Thyroid gland (tissue), 4 donors: ENCODE results near the gene EGR4.

Source experiments
- POLR2A ChIP-seq, 2 donors: fragments of 450-650 bp; IDR thresholded peaks; one replicate each; pipeline ENCODE4 v1.6.1; 2017; ENCODE audit warnings: antibody characterized with exemption in 2 of 2, mild to moderate bottlenecking in 2 of 2, moderate library complexity in 1 of 2
- TF ChIP-seq, protein P1 (sequence below), 6 experiments: fragments of 200-600 bp in 3 of 6; fragments of 450-650 bp in 3 of 6; sonication (generic) in 3 of 6; IDR thresholded peaks; one replicate each; pipeline ENCODE4 v1.5.1; 2016 to 2019; ENCODE audit warnings: antibody characterized with exemption in 6 of 6, mild to moderate bottlenecking in 2 of 6, inconsistent platforms in 1 of 6, moderate library complexity in 1 of 6

DNA sequence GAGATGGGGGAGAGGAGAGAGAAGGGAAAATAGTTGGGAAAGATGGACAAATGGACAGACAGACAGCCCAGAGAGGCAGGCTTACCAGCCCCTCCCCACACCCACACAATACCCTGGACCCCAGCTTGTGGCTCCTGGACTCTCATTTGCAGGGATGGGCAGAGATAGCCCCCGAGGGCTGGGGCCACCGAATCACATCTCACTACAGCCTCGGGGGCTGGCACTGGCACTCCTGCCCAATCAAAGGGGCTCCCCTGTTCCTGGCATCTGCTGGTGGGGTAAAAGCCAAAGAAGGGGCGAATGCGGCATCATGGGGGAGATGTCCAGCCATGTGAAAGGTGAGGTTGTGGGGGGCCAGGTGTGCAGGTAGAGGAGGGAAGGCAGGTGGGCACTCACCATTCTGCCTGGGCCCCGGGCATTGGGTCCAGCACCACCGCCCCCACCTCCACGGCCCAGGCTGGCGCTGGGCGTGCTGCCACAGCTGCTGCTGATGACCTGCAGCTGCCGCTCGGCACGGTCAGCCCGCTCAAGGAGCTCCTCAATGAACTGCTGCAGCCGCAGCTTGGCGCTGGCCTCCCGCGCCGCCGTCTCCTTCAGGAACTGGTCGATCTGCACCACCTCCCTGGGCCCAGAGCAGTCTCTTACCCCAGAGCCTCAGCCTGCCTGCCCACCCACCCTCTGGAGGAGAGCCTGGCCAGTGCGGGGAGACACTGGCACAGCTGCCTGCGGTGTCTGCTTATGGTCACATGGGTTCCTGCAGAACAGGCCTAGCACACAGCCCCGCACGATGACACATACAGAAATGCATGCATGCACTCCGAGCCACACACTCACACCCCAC lies 27.1 kb downstream of the EGR4 start:
- TF ChIP-seq, protein P1, sequence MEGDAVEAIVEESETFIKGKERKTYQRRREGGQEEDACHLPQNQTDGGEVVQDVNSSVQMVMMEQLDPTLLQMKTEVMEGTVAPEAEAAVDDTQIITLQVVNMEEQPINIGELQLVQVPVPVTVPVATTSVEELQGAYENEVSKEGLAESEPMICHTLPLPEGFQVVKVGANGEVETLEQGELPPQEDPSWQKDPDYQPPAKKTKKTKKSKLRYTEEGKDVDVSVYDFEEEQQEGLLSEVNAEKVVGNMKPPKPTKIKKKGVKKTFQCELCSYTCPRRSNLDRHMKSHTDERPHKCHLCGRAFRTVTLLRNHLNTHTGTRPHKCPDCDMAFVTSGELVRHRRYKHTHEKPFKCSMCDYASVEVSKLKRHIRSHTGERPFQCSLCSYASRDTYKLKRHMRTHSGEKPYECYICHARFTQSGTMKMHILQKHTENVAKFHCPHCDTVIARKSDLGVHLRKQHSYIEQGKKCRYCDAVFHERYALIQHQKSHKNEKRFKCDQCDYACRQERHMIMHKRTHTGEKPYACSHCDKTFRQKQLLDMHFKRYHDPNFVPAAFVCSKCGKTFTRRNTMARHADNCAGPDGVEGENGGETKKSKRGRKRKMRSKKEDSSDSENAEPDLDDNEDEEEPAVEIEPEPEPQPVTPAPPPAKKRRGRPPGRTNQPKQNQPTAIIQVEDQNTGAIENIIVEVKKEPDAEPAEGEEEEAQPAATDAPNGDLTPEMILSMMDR (IDR thresholded peaks at IDR 0.05): no peak
- no peak for TF ChIP-seq POLR2A (IDR thresholded peaks at IDR 0.05)
